ENCODE measurements around the gene CEL. TPM values are rescaled to one million over a fixed set of nuclear protein-coding genes. Genes with fewer than 3 reads are reported as not detected.
"Not testable (repeated sequence)": the region's sequence is repeated elsewhere in the genome, so short reads cannot be mapped to it uniquely, and the experiment has no call there.

CEL gene
- total RNA-seq, 1 experiment from 2014 or later: 6.9 TPM

DNA sequence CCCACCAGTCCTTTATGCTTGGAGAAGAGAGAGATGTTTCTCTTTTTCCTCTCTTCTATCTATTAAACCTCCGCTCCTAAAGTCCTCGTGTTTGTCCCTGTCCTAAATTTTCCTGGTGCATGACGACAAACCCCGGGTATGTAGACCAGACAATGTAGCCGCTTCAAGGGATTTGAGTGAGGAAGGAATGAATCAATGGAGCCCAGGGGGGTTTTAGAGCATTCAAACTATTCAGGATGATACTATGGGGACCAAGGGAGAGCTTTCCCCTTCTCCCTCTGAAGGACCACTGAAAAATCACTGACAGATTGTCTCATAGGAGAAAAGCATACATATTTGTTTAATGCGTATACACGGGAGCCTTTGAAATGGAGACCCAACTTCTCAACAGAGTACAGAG, 18.4 kb downstream of the CEL start:
- no peaks in the 10 kb centered on the region for H3K4me1 ChIP-seq (ENCODE audit: control insufficient read depth in 1 of 2, insufficient read depth in 2 of 2, low read length in 2 of 2)
- no TSS peak for BruUV-seq (replicated peaks)
- POLR2A ChIA-PET: no interaction called here
- H2AFZ ChIP-seq (ENCODE audit: low read depth, low read length, poor library complexity, severe bottlenecking): no peak overlapping the region
- no peaks in the 10 kb centered on the region for H3K9me3 ChIP-seq (ENCODE audit: control insufficient read depth in 1 of 2, insufficient read depth in 1 of 2, low read depth in 1 of 2, low read length in 2 of 2)
- H3K9ac ChIP-seq (ENCODE audit: low read length): no peak overlapping the region
- H3K9me2 ChIP-seq (ENCODE audit: insufficient read depth): no peaks in the 10 kb centered on the region
- no peak overlapping the region for H3K4me2 ChIP-seq (ENCODE audit: low read length)
- no peak for TF ChIP-seq POLR2AphosphoS5 (IDR thresholded peaks at IDR 0.05; ENCODE audit: low read depth, low read length)
- no peak for TF ChIP-seq ZNF274 (IDR thresholded peaks at IDR 0.05; ENCODE audit: low read depth, low read length)
- no peak for TF ChIP-seq ZFX (IDR thresholded peaks at IDR 0.05)
- TF ChIP-seq EZH2 (IDR thresholded peaks at IDR 0.05): no peak
- TF ChIP-seq ELF1 (IDR thresholded peaks at IDR 0.05; ENCODE audit: borderline replicate concordance, low read depth): no peak
- TF ChIP-seq YY1 (IDR thresholded peaks at IDR 0.05; ENCODE audit: extremely low read depth, insufficient replicate concordance, low read depth, low read length): no peak
- TF ChIP-seq FOSL1 (IDR thresholded peaks at IDR 0.05; ENCODE audit: low read depth): no peak
- TF ChIP-seq, protein P1, sequence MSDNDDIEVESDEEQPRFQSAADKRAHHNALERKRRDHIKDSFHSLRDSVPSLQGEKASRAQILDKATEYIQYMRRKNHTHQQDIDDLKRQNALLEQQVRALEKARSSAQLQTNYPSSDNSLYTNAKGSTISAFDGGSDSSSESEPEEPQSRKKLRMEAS (IDR thresholded peaks at IDR 0.05): no peak
- TF ChIP-seq, protein P2, sequence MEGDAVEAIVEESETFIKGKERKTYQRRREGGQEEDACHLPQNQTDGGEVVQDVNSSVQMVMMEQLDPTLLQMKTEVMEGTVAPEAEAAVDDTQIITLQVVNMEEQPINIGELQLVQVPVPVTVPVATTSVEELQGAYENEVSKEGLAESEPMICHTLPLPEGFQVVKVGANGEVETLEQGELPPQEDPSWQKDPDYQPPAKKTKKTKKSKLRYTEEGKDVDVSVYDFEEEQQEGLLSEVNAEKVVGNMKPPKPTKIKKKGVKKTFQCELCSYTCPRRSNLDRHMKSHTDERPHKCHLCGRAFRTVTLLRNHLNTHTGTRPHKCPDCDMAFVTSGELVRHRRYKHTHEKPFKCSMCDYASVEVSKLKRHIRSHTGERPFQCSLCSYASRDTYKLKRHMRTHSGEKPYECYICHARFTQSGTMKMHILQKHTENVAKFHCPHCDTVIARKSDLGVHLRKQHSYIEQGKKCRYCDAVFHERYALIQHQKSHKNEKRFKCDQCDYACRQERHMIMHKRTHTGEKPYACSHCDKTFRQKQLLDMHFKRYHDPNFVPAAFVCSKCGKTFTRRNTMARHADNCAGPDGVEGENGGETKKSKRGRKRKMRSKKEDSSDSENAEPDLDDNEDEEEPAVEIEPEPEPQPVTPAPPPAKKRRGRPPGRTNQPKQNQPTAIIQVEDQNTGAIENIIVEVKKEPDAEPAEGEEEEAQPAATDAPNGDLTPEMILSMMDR (IDR thresholded peaks at IDR 0.05 in 2 of 3, conservative IDR thresholded peaks at IDR 0.05 in 1 of 3; ENCODE audit: borderline replicate concordance in 1 of 3, insufficient read depth in 1 of 3, low read depth in 2 of 3, low read length in 2 of 3): no peak
- TF ChIP-seq POLR2A (IDR thresholded peaks at IDR 0.05; ENCODE audit: borderline replicate concordance, extremely low read depth, insufficient read depth, insufficient read length): no peak
- no peak for TF ChIP-seq SIN3A (IDR thresholded peaks at IDR 0.05; ENCODE audit: low read depth)
- no peak for TF ChIP-seq CEBPB (IDR thresholded peaks at IDR 0.05; ENCODE audit: low read depth)
- no peak for TF ChIP-seq JUND (IDR thresholded peaks at IDR 0.05)
- no peak for TF ChIP-seq RAD21 (IDR thresholded peaks at IDR 0.05; ENCODE audit: low read depth)
- no peaks in the 10 kb centered on the region for H3K36me3 ChIP-seq (ENCODE audit: control insufficient read depth in 1 of 2, insufficient read depth in 2 of 2, low read length in 2 of 2)
- no peaks in the 10 kb centered on the region for H4K20me1 ChIP-seq (ENCODE audit: insufficient read depth)
- no peak overlapping the region for H3K27ac ChIP-seq (ENCODE audit: low read depth, low read length)
- ATAC-seq (no peak), DNase-seq (ENCODE audit: low read depth, low spot score) (no peak)
- no peaks in the 10 kb centered on the region for H3K79me2 ChIP-seq (ENCODE audit: insufficient read depth, low read length)
- intact Hi-C loops (cut with micrococcal nuclease): no loop called here
- H3K27me3 ChIP-seq (ENCODE audit: insufficient read depth, low read length): 0 out of 2 replicates have a peak, but pooled peaks cover 3% of the 10 kb centered on the region
- RAD21 ChIA-PET (ENCODE audit: low non-redundant PET in 1 of 2, low total read pairs in 2 of 2, uncharacterized antibody in 2 of 2, unreplicated experiment in 2 of 2): no interaction called here
- CTCF ChIA-PET: no interaction called here
- H3K4me3 ChIP-seq (replicated peaks in 1 of 2; ENCODE audit: low read depth in 1 of 2, low read length in 2 of 2): no peak overlapping the region

DNA sequence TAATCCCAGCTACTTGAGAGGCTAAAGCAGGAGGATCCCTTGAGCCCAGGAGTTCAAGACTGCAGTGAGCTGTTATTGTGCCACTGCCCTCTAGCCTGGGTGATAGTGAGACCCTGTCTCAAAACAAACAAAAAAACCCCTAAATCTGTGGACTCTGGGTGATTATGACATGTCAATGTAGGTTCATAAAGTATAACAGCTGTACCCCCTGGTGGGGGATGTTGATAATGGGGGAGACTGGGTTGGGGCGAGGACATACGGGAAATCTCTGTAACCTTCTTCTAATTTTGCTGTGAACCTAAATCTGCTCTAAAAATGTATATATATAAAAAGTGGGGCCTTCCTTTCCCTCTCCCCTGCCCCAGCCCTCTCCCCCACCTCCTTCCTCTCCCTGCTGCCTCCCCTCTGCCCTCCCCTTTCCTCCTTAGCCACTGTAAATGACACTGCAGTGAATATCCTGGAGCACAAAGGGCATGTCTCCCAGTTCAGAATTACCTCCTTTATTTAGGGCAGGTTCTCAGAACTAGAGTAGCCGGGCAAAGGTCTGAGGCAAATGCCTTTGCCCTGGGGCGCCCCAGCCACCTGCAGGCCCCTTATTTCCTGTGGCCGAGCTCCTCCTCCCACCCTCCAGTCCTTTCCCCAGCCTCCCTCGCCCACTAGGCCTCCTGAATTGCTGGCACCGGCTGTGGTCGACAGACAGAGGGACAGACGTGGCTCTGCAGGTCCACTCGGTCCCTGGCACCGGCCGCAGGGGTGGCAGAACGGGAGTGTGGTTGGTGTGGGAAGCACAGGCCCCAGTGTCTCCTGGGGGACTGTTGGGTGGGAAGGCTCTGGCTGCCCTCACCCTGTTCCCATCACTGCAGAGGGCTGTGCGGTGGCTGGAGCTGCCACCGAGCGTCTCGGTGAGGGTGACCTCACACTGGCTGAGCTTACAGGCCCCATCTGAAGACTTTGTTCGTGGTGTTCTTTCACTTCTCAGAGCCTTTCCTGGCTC, 19.3 kb downstream of the CEL start:
- intact Hi-C loops (cut with micrococcal nuclease); H3K79me2 ChIP-seq (ENCODE audit: insufficient read depth, low read length); RAD21 ChIA-PET (ENCODE audit: low non-redundant PET in 1 of 2, low total read pairs in 2 of 2, uncharacterized antibody in 2 of 2, unreplicated experiment in 2 of 2); H4K20me1 ChIP-seq (ENCODE audit: insufficient read depth); H3K4me1 ChIP-seq (ENCODE audit: control insufficient read depth in 1 of 2, insufficient read depth in 2 of 2, low read length in 2 of 2); H3K27ac ChIP-seq (ENCODE audit: low read depth, low read length); H3K9me3 ChIP-seq (ENCODE audit: control insufficient read depth in 1 of 2, insufficient read depth in 1 of 2, low read depth in 1 of 2, low read length in 2 of 2); H3K9ac ChIP-seq (ENCODE audit: low read length); BruUV-seq (replicated peaks); POLR2A ChIA-PET; ATAC-seq; DNase-seq (ENCODE audit: low read depth, low spot score); H2AFZ ChIP-seq (ENCODE audit: low read depth, low read length, poor library complexity, severe bottlenecking); H3K9me2 ChIP-seq (ENCODE audit: insufficient read depth); H3K36me3 ChIP-seq (ENCODE audit: control insufficient read depth in 1 of 2, insufficient read depth in 2 of 2, low read length in 2 of 2); H3K4me3 ChIP-seq (replicated peaks in 1 of 2; ENCODE audit: low read depth in 1 of 2, low read length in 2 of 2); CTCF ChIA-PET; H3K27me3 ChIP-seq (ENCODE audit: insufficient read depth, low read length); H3K4me2 ChIP-seq (ENCODE audit: low read length): not testable (repeated sequence)
